ENCODE measurements around the gene GOLGA1. TPM values are rescaled to one million over a fixed set of nuclear protein-coding genes. Genes with fewer than 3 reads are reported as not detected.

The GOLGA1 gene
- total and polyA plus RNA-seq, 10 of the 15 experiments (the other 5 are each of a cell fraction or from before 2014, with no cell fraction given) = 2.9 to 14.1 (median 8.1) TPM

DNA sequence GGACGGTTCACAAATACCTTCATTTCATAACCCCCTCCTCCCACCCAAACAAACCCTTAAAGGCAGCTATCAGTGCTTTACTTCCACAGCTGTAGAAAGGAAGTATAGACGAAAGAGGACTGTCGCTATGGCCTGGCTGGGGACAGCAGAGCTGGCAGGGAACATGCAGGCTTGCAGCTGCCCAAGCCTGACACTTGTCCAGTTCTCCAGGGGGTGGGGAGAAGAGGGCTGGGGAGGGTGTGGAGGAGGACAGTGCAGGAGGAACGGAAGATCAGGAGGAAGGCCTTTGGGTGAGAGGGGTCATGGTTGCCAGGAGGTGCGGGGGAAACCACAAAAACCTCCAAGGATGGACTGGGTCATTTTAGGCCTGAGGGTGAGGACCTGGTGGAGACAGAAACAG is 53.1 kb downstream of the GOLGA1 start:
- Histone ChIP-seq H3K9ac (ENCODE audit: control insufficient read depth, insufficient read depth, low read length) (no peak overlapping the region), H3K4me1 (ENCODE audit: control insufficient read depth, insufficient read depth, low read length) (no peaks in the 10 kb centered on the region), H3K9me3 (replicated peaks; ENCODE audit: control insufficient read depth, insufficient read depth, low read length) (no peaks in the 10 kb centered on the region), H3K79me2 (ENCODE audit: control insufficient read depth, insufficient read depth, low read length) (no peaks in the 10 kb centered on the region), H3K4me2 (ENCODE audit: control insufficient read depth, insufficient read depth) (no peak overlapping the region), H2AFZ (ENCODE audit: control insufficient read depth, low read depth, low read length) (no peak overlapping the region), H4K20me1 (ENCODE audit: control insufficient read depth, insufficient read depth) (no peaks in the 10 kb centered on the region), H3K27me3 (replicated peaks in 1 of 2; ENCODE audit: control insufficient read depth in 2 of 2, insufficient read depth in 2 of 2, low read length in 1 of 2) (no peaks in the 10 kb centered on the region), H3K36me3 (ENCODE audit: control insufficient read depth in 2 of 2, insufficient read depth in 2 of 2, low read length in 1 of 2) (peaks cover 16 to 27% of the 10 kb centered on the region in 2 experiments), H3K27ac (ENCODE audit: control insufficient read depth, insufficient read depth) (no peak overlapping the region), H3K4me3 (no peak overlapping the region)
- POLR2A ChIA-PET = interaction anchor here (0.5 kb wide), 1 partner anchor 20 kb away, joined by 3 read pairs; no protein-coding TSS in a partner anchor
- no peak for ATAC-seq
- intact Hi-C loops (cut with micrococcal nuclease; ENCODE audit: unreplicated experiment) = no loop called here
- no peak for FAIRE-seq
- in situ Hi-C loops (cut with MboI) = no loop called here
- no peak for DNase-seq (ENCODE audit: low read depth, low spot score)
- no TSS peak for BruUV-seq (replicated peaks)
- RAD21 ChIA-PET (ENCODE audit: unreplicated experiment) = interaction anchor here (1.3 kb wide), 1 partner anchor 15 kb away, joined by 5 read pairs; no protein-coding TSS in a partner anchor
- 93% methylated on average over 5 of the region's 5 CpGs for WGBS (ENCODE audit: insufficient coverage, insufficient replicate concordance, low lambda C conversion rate, missing lambda C conversion rate)
- SMC1A ChIA-PET (ENCODE audit: uncharacterized antibody, unreplicated experiment) = no interaction called here
- CTCF ChIA-PET = interaction anchor here (0.6 kb wide), 1 partner anchor 15 kb away, joined by 3 read pairs; no protein-coding TSS in a partner anchor
- no peak for TF ChIP-seq EZH2 (IDR thresholded peaks at IDR 0.05; ENCODE audit: borderline replicate concordance, control insufficient read depth, low read depth, low read length)
- TF ChIP-seq, protein P1, sequence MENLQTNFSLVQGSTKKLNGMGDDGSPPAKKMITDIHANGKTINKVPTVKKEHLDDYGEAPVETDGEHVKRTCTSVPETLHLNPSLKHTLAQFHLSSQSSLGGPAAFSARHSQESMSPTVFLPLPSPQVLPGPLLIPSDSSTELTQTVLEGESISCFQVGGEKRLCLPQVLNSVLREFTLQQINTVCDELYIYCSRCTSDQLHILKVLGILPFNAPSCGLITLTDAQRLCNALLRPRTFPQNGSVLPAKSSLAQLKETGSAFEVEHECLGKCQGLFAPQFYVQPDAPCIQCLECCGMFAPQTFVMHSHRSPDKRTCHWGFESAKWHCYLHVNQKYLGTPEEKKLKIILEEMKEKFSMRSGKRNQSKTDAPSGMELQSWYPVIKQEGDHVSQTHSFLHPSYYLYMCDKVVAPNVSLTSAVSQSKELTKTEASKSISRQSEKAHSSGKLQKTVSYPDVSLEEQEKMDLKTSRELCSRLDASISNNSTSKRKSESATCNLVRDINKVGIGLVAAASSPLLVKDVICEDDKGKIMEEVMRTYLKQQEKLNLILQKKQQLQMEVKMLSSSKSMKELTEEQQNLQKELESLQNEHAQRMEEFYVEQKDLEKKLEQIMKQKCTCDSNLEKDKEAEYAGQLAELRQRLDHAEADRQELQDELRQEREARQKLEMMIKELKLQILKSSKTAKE (IDR thresholded peaks at IDR 0.05; ENCODE audit: low read depth, poor library complexity, severe bottlenecking) = no peak
- TF ChIP-seq, protein P2, sequence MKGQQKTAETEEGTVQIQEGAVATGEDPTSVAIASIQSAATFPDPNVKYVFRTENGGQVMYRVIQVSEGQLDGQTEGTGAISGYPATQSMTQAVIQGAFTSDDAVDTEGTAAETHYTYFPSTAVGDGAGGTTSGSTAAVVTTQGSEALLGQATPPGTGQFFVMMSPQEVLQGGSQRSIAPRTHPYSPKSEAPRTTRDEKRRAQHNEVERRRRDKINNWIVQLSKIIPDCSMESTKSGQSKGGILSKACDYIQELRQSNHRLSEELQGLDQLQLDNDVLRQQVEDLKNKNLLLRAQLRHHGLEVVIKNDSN (IDR thresholded peaks at IDR 0.05; ENCODE audit: borderline replicate concordance, extremely low read length, insufficient read depth, low read depth, low read length) = no peak
- TF ChIP-seq KDM1A (IDR thresholded peaks at IDR 0.05; ENCODE audit: borderline replicate concordance) = no peak
- TF ChIP-seq WRNIP1 (IDR thresholded peaks at IDR 0.05; ENCODE audit: borderline replicate concordance, low read depth, low read length) = no peak
- no peak for TF ChIP-seq RUNX3 (IDR thresholded peaks at IDR 0.05; ENCODE audit: low read length)
- TF ChIP-seq TAF1 (IDR thresholded peaks at IDR 0.05; ENCODE audit: borderline replicate concordance, low read depth, low read length) = no peak
